Measurements from ENCODE around the gene PDCD1LG2.

- TF ChIP-seq CTCF (IDR thresholded peaks at IDR 0.05; ENCODE audit: low read depth, low read length, poor library complexity, severe bottlenecking): no peak
- TF ChIP-seq EZH2phosphoT487 (IDR thresholded peaks at IDR 0.05; ENCODE audit: borderline replicate concordance, low read length): no peak
Measured at GRCh38 chr9:5479994-5480694, 30.2 kb upstream of the PDCD1LG2 start.
